Transverse colon (tissue), 4 donors: ENCODE measurements around the gene LTBP2. TPM values are rescaled to one million over a fixed set of nuclear protein-coding genes. Genes with fewer than 3 reads are reported as not detected.

ENCODE experiments used
- DNase-seq: peaks from one replicate; pipeline ENCODE4 v3.0.0-alpha.2; 2019
- H3K27ac ChIP-seq, 4 donors: fragments of 200-600 bp; sonication (generic); 2 replicates each; pipeline ENCODE4 v1.5.1; 2016 to 2018; ENCODE audit warnings: inconsistent platforms in 4 of 4
- H3K27me3 ChIP-seq: fragments of 200-600 bp; sonication (generic); 2 replicates; pipeline ENCODE4 v1.5.1; 2017; ENCODE audit warnings: inconsistent platforms
- H3K36me3 ChIP-seq, 4 donors: fragments of 200-600 bp; sonication (generic); 2 replicates each; pipeline ENCODE4 v1.5.1; 2017 to 2019; ENCODE audit warnings: inconsistent platforms in 4 of 4
- H3K4me1 ChIP-seq, 4 donors: fragments of 200-600 bp; sonication (generic); 2 replicates each; pipeline ENCODE4 v1.5.1; 2017 to 2020; ENCODE audit warnings: inconsistent platforms in 4 of 4
- H3K4me3 ChIP-seq, 4 donors: fragments of 200-600 bp; sonication (generic); 1 replicate in 1 of 4; 2 replicates in 3 of 4; pipeline versions ENCODE4 v1.5.1 to v1.6.1; 2017 to 2019; ENCODE audit warnings: inconsistent platforms in 4 of 4
- H3K9me3 ChIP-seq, 2 donors: fragments of 200-600 bp; sonication (generic); 2 replicates each; pipeline ENCODE4 v1.5.1; 2017 to 2019; ENCODE audit warnings: inconsistent platforms in 2 of 2
- EP300 ChIP-seq: sonication (generic); formaldehyde crosslinking; IDR thresholded peaks from one replicate; pipeline ENCODE4 v1.6.1; 2017; ENCODE audit warnings: antibody characterized with exemption, low read depth
- POLR2A ChIP-seq: fragments of 450-650 bp; IDR thresholded peaks from one replicate; pipeline ENCODE4 v1.6.1; 2016; ENCODE audit warnings: antibody characterized with exemption, mild to moderate bottlenecking, moderate library complexity
- POLR2AphosphoS5 ChIP-seq, 3 donors: sonication (generic); formaldehyde crosslinking; IDR thresholded peaks; one replicate each; pipeline ENCODE4 v1.6.1; 2016; ENCODE audit warnings: antibody characterized with exemption in 3 of 3
- WGBS, 2 donors: methylation state at CpG; one replicate each; pipeline ENCODE4 v1.1.5; 2018; ENCODE audit warnings: low coverage in 1 of 2; 5-methylcytosine and 5-hydroxymethylcytosine counted together
- in situ Hi-C, 4 donors: fragments of 200-750 bp; cut with MboI; loops; one replicate each; pipeline versions ENCODE4 v1.15.0 to v1.15.1; 2017; ENCODE audit warnings: low sequenced_read_pairs in 3 of 4, low pct_ligation_motif_present in 1 of 4, low pct_unique_long_range_greater_than_20kb in 1 of 4
- intact Hi-C: fragments of 100-400 bp; cut with DNase I; formaldehyde crosslinking; loops from one replicate; pipeline ENCODE4 v1.15.1; 2023; ENCODE audit warnings: low total_unique reads
- total RNA-seq, 4 donors: library from RNA; depleted of rRNA; stranded (reverse); fragments of >200 nt; gene quantifications; one replicate each; pipeline ENCODE4 v1.1.0, GENCODE V29; 2016
- TF ChIP-seq, protein P1 (sequence below), 5 experiments: fragments of 200-600 bp in 3 of 5; fragments of 450-650 bp in 2 of 5; sonication (generic) in 3 of 5; IDR thresholded peaks; 1 replicate in 2 of 5; 2 replicates in 3 of 5; pipeline ENCODE4 v1.5.1; 2016 to 2017; ENCODE audit warnings: antibody characterized with exemption in 5 of 5, inconsistent platforms in 3 of 5, mild to moderate bottlenecking in 2 of 5, moderate library complexity in 1 of 5

Gene LTBP2
- total RNA-seq, 4 donors from 2014 or later, result 9.7 to 15.3 (median 11.9) TPM

DNA sequence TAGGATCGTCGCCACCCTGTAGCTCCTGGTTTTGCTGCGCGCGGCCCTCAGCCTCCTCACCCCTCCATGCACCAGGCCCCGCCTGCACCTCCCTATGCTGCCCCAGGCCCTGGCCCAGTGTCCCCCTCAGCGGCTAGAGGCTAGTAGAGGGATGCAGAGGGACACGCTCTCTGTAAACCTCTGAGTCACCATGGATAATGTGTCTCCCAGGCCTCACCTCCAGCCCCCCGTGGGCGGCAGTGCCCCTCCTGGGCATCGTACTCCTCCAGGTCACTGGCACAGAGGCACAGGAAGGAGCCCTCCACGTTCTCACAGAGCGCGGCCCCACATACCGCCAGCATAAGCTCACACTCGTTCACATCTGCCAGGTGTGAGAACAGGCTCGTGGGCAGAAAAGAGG is 106.2 kb downstream of the LTBP2 start:
- DNase-seq, result no peak
- H3K4me3 ChIP-seq, result no peak overlapping the region
- no peaks in the 10 kb centered on the region for H3K9me3 ChIP-seq
- no peak overlapping the region for H3K27ac ChIP-seq
- no peaks in the 10 kb centered on the region for H3K36me3 ChIP-seq
- TF ChIP-seq POLR2AphosphoS5 (IDR thresholded peaks at IDR 0.05) (no peak), EP300 (no peak), POLR2A (no peak)
- TF ChIP-seq, protein P1, sequence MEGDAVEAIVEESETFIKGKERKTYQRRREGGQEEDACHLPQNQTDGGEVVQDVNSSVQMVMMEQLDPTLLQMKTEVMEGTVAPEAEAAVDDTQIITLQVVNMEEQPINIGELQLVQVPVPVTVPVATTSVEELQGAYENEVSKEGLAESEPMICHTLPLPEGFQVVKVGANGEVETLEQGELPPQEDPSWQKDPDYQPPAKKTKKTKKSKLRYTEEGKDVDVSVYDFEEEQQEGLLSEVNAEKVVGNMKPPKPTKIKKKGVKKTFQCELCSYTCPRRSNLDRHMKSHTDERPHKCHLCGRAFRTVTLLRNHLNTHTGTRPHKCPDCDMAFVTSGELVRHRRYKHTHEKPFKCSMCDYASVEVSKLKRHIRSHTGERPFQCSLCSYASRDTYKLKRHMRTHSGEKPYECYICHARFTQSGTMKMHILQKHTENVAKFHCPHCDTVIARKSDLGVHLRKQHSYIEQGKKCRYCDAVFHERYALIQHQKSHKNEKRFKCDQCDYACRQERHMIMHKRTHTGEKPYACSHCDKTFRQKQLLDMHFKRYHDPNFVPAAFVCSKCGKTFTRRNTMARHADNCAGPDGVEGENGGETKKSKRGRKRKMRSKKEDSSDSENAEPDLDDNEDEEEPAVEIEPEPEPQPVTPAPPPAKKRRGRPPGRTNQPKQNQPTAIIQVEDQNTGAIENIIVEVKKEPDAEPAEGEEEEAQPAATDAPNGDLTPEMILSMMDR (IDR thresholded peaks at IDR 0.05), result no peak
- intact Hi-C loops, result no loop called here
- 81% methylated on average over 16 of the region's 17 CpGs; no CpG with 5 or more reads in 1 of the 2 donors for WGBS, 2 donors
- in situ Hi-C loops, result no loop called here
- no peaks in the 10 kb centered on the region for H3K27me3 ChIP-seq
- H3K4me1 ChIP-seq, result no peaks in the 10 kb centered on the region

DNA sequence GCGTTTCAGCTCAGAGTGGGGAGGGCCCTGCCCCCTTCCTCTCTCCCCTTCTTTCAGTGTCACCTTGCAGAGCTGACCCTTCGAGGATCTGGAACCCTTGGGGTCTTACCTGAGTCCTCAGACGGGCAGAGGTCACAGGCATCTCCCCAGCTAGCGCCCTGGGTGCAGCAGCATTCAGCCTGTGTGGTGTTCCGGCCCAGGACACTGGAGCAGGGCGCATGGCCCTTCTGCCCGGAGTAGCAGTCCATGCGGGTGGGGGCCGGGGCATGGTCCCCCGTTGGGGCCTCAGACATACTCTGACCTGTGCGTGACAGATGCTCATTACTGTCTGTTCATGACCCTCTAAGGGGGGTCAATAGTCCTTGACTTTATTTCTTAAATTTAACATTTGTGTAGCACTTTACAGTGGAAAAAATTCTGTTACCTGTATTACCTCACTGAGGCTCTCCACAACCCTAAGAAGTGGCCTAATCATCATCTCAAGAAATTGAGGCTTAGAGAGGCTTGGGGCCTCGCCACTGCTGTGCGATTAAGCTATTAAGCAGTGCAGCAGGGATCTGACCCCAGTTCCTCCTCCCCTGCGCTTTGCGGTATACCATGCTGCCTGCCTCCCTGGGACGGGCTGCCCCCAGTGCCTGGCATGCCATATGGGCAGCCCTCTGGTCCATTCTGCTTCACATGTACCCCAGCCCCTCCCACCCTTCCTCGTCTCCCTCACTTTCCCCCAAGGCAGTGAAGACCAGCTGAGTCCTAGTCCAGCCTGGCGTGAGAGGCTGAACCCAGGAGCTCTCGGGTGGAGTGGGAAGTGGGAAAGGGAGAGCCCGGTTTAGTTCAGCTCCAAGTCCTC is 106.9 kb downstream of the LTBP2 start:
- no peak for TF ChIP-seq POLR2AphosphoS5 (IDR thresholded peaks at IDR 0.05)
- no peak for TF ChIP-seq POLR2A
- TF ChIP-seq, protein P1 (IDR thresholded peaks at IDR 0.05), result no peak
- no peak for TF ChIP-seq EP300
- Histone ChIP-seq H3K27ac (no peak overlapping the region), H3K9me3 (no peaks in the 10 kb centered on the region), H3K4me3 (no peak overlapping the region), H3K36me3 (no peaks in the 10 kb centered on the region), H3K4me1 (no peaks in the 10 kb centered on the region), H3K27me3 (no peaks in the 10 kb centered on the region)
- DNase-seq, result no peak
- intact Hi-C loops, result loop anchor here (5.0 kb wide), 1 partner anchor 102 kb away; no protein-coding TSS in a partner anchor
- in situ Hi-C loops, result no loop called here
- 83% methylated on average over 20 of the region's 20 CpGs; no CpG with 5 or more reads in 1 of the 2 donors for WGBS, 2 donors

DNA sequence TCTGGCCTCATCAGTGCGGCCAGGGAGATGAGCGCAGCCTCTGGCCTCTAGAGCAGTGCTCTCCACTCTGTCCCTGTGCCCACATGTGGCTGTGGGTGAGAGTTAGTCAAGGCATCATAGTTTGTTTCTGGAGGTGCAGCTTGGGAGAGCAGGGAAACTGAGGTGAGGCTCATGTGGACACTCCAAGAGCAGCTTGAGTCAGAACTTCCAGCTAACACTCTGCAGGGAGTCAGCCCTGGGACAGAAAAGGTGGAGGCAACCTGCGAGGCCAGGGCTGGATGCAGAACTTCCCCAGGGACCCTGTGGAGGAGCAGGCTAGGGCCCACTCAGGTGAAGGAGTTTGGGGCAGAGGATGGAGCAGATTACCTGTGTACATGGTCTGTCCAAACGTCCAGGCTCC is 107.6 kb downstream of the LTBP2 start:
- Histone ChIP-seq H3K9me3 (no peaks in the 10 kb centered on the region), H3K36me3 (no peaks in the 10 kb centered on the region), H3K27me3 (no peaks in the 10 kb centered on the region), H3K4me1 (no peaks in the 10 kb centered on the region), H3K27ac (no peak overlapping the region), H3K4me3 (no peak overlapping the region)
- TF ChIP-seq, protein P1 (IDR thresholded peaks at IDR 0.05), result no peak
- no peak for TF ChIP-seq EP300
- TF ChIP-seq POLR2AphosphoS5 (IDR thresholded peaks at IDR 0.05), result no peak
- no peak for TF ChIP-seq POLR2A
- intact Hi-C loops (loop anchor here (5.0 kb wide), 1 partner anchor 103 kb away; no protein-coding TSS in a partner anchor), in situ Hi-C loops (no loop called here)
- WGBS, 2 donors, result 84% methylated on average over 4 of the region's 4 CpGs; no CpG with 5 or more reads in 1 of the 2 donors
- no peak for DNase-seq

DNA sequence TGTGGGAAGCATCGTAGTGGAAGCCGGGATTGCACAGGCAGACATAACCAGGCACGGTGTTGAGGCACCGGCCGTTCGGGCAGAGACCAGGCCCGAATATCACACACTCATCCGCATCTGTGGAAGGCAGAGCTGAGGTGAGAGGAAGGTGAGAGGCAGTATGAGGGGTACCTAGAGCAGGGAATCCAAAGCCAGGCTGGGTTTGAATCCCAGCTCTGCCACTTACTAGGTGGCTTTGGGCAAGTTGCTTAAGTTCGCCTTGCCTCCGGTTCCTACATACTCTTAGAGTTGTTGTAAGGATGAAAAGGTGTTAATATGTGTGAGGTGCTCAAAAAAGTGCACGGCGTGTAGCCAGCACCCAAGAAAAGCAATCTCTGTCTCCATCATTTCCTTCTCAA is 108.1 kb downstream of the LTBP2 start:
- Histone ChIP-seq H3K27ac (no peak overlapping the region), H3K9me3 (no peaks in the 10 kb centered on the region), H3K4me3 (no peak overlapping the region), H3K27me3 (no peaks in the 10 kb centered on the region), H3K4me1 (no peaks in the 10 kb centered on the region), H3K36me3 (no peaks in the 10 kb centered on the region)
- DNase-seq, result no peak
- TF ChIP-seq POLR2A, result no peak
- TF ChIP-seq, protein P1 (IDR thresholded peaks at IDR 0.05), result no peak
- no peak for TF ChIP-seq EP300
- no peak for TF ChIP-seq POLR2AphosphoS5 (IDR thresholded peaks at IDR 0.05)
- in situ Hi-C loops (no loop called here), intact Hi-C loops (loop anchor here (5.0 kb wide), 1 partner anchor 103 kb away; no protein-coding TSS in a partner anchor)
- 92% methylated on average over 12 of the region's 12 CpGs; no CpG with 5 or more reads in 1 of the 2 donors for WGBS, 2 donors
